Left ventricle myocardium inferior (tissue), 1 donor: Measurements from ENCODE around the gene NRG3. TPM values are rescaled to one million over a fixed set of nuclear protein-coding genes. Genes with fewer than 3 reads are reported as not detected.

Source experiments
- DNase-seq: peaks from one replicate; pipeline ENCODE4 v3.0.0-alpha.2; 2020
- H3K27ac ChIP-seq: fragments of 200-600 bp; replicated peaks from 2 replicates; pipeline ENCODE4 v1.8.0; 2021
- H3K27me3 ChIP-seq: fragments of 200-600 bp; 2 replicates; pipeline ENCODE4 v1.8.0; 2021; ENCODE audit warnings: low read depth
- H3K36me3 ChIP-seq: fragments of 200-600 bp; 2 replicates; pipeline ENCODE4 v1.8.0; 2021
- H3K4me1 ChIP-seq: fragments of 200-600 bp; 2 replicates; pipeline ENCODE4 v1.8.0; 2021
- H3K4me3 ChIP-seq: fragments of 200-600 bp; 2 replicates; pipeline ENCODE4 v1.8.0; 2021; ENCODE audit warnings: mild to moderate bottlenecking, moderate library complexity
- H3K9me3 ChIP-seq: fragments of 200-600 bp; replicated peaks from 2 replicates; pipeline ENCODE4 v1.8.0; 2021
- intact Hi-C: fragments of 100-400 bp; cut with micrococcal nuclease; formaldehyde crosslinking; loops from one replicate; pipeline ENCODE4 v1.11.0; 2022
- total RNA-seq: library from RNA; stranded (reverse); fragmentation: NEBNext Ultra II Directional; extraction: Animal tissue kit (Norgen Biotek cat#: 25700); gene quantifications from one replicate; pipeline ENCODE4 v1.2.1, GENCODE V29; 2021
- TF ChIP-seq, protein P1 (sequence below): fragments of 200-600 bp; IDR thresholded peaks from 2 replicates; pipeline ENCODE4 v1.8.0; 2021; ENCODE audit warnings: antibody characterized with exemption, mild to moderate bottlenecking, borderline replicate concordance
- donor health status: DM: no; HTN: yes; CAD: no; lungs with severe emphysema.

The NRG3 gene
- total RNA-seq, 1 donor from 2014 or later, result 0.11 TPM

GRCh38 chr10:82888809-82889455, 1013.9 kb downstream of the NRG3 start:
- Histone ChIP-seq H3K9me3 (no peaks in the 10 kb centered on the region), H3K4me1 (no peaks in the 10 kb centered on the region), H3K27me3 (no peaks in the 10 kb centered on the region), H3K27ac (no peak overlapping the region), H3K36me3 (no peaks in the 10 kb centered on the region), H3K4me3 (no peak overlapping the region)
- TF ChIP-seq, protein P1, sequence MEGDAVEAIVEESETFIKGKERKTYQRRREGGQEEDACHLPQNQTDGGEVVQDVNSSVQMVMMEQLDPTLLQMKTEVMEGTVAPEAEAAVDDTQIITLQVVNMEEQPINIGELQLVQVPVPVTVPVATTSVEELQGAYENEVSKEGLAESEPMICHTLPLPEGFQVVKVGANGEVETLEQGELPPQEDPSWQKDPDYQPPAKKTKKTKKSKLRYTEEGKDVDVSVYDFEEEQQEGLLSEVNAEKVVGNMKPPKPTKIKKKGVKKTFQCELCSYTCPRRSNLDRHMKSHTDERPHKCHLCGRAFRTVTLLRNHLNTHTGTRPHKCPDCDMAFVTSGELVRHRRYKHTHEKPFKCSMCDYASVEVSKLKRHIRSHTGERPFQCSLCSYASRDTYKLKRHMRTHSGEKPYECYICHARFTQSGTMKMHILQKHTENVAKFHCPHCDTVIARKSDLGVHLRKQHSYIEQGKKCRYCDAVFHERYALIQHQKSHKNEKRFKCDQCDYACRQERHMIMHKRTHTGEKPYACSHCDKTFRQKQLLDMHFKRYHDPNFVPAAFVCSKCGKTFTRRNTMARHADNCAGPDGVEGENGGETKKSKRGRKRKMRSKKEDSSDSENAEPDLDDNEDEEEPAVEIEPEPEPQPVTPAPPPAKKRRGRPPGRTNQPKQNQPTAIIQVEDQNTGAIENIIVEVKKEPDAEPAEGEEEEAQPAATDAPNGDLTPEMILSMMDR, result no peak
- intact Hi-C loops, result no loop called here
- DNase-seq, result no peak

DNA sequence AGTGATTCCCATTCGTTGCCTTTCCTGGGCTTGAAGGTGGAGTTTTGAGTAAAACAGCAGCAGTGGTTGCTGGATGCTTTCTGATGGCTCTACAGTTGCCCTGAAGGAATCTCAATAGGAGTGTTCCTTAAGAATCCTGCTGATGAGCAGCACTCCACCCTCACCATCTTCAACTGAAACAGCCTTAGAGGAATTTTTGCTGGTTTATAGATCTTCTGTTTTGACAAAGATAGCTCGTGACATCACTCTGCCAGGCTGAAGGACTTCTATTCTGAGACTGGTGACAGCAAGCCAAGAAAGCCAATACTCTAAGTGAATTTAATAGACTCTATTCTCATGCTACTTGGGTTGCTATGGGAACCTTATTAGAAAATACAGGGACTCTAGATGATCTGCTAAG, 1014.7 kb downstream of the NRG3 start:
- no peak overlapping the region for H3K27ac ChIP-seq
- H3K36me3 ChIP-seq, result no peaks in the 10 kb centered on the region
- DNase-seq, result no peak
- H3K4me1 ChIP-seq, result no peaks in the 10 kb centered on the region
- H3K4me3 ChIP-seq, result no peak overlapping the region
- H3K9me3 ChIP-seq, result peaks cover 2% of the 10 kb centered on the region
- TF ChIP-seq, protein P1, result no peak
- H3K27me3 ChIP-seq, result no peaks in the 10 kb centered on the region
- intact Hi-C loops, result no loop called here

GRCh38 chr10:82890573-82890972, 1015.6 kb downstream of the NRG3 start:
- H3K27me3 ChIP-seq, result no peaks in the 10 kb centered on the region
- H3K27ac ChIP-seq, result no peak overlapping the region
- no peaks in the 10 kb centered on the region for H3K4me1 ChIP-seq
- DNase-seq, result no peak
- intact Hi-C loops, result no loop called here
- no peak overlapping the region for H3K4me3 ChIP-seq
- TF ChIP-seq, protein P1, result no peak
- no peaks in the 10 kb centered on the region for H3K36me3 ChIP-seq
- H3K9me3 ChIP-seq, result peaks cover 8% of the 10 kb centered on the region

- no peaks in the 10 kb centered on the region for H3K4me1 ChIP-seq
- no peaks in the 10 kb centered on the region for H3K36me3 ChIP-seq
- H3K27ac ChIP-seq, result no peak overlapping the region
- no peak for DNase-seq
- intact Hi-C loops, result no loop called here
- H3K9me3 ChIP-seq, result peaks cover 8% of the 10 kb centered on the region
- H3K27me3 ChIP-seq, result no peaks in the 10 kb centered on the region
- no peak overlapping the region for H3K4me3 ChIP-seq
- TF ChIP-seq, protein P1, result no peak
Measured at GRCh38 chr10:82908096-82908495, 1033.1 kb downstream of the NRG3 start.

- TF ChIP-seq, protein P1, result no peak
- Histone ChIP-seq H3K4me3 (no peak overlapping the region), H3K4me1 (no peaks in the 10 kb centered on the region), H3K27me3 (no peaks in the 10 kb centered on the region), H3K9me3 (peaks cover 15% of the 10 kb centered on the region), H3K27ac (no peak overlapping the region), H3K36me3 (no peaks in the 10 kb centered on the region)
- intact Hi-C loops, result no loop called here
- DNase-seq, result no peak
Measured at GRCh38 chr10:82908751-82909150, 1033.8 kb downstream of the NRG3 start.
